GM18909 (cell line): ENCODE measurements around the gene PARP3.

Experiments used
- ATAC-seq: cut with Tn5 transposase; IDR thresholded peaks from one replicate; pipeline ENCODE4 v1.9.1; 2021; ENCODE audit warnings: mild to moderate bottlenecking; ENCODE audit not compliant: unreplicated experiment, poor library complexity

Gene PARP3

DNA sequence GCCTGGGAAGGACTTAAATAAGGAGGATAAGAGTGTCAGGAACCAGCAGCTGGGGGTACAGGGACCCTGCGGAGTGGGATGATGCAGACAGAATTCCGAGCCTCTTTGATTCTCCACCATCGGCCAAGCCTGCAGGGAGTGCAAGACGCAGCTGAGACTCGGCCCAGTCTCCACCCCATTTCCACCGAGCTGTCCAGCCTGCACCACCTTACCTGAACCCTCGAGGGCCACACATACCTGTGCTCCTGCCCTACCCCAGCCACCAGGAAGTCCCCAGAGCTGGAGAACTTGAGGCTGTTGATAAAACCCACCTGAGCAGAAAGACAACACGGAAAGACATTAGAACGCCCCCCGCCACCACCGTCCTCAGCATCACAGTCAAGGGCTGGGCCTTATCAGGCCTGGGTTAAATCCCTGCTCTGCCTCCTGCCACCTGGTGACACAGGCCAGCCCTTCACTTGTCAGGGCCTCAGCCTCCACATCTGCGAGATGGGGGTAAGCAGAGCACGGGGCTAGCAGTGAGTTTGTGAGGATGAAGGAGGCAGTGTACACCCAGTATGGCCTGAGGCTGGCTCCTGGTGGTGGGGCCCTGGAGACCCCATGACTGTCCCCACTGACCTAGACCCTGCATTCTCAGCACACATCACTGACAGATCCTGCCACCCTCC lies 8.6 kb upstream of the PARP3 start:
- ATAC-seq: no peak

GRCh38 chr3:51934139-51934850 lies 7.9 kb upstream of the PARP3 start:
- ATAC-seq: no peak

DNA sequence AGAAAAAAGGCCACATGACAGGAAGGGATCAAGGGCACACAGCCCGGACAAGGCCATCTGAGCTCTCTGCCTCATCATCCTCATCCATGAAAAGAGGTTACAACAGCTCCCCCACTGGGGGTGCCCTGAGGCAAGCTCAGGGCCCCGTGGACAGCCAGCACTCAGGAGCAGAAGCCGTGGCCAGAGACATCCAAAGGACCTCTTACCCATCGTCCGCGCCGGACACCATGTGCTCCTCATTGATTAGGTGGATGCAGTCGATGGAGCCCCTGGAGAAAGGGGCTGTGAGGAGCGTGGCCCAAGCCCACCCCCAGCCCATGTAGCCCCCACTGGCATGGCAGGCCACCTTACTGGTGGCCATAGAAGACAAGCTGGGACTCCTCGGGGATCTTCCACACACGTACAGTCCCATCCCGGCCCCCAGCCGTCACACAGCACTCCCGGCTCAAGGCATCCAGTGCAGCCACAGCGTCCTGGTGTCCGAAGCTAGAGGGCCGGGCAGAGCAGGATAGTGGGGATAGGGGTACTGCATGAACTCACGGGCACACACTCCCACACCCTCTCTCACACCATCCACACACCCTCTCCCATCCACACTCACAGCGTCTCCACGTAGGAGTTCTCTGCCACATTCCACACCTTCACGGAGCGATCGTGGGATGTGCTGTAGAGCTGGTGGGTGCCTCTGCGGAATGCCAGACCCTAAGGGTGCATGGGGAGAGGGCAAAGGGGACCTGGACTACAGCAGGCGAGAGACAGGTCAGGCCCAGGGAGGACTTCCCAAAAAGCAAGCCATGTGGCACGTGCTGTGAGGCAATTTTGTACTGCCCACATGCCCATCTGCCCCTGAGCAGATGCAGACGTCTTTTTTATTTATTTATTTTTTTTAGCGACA lies 6.9 kb upstream of the PARP3 start:
- no peak for ATAC-seq

DNA sequence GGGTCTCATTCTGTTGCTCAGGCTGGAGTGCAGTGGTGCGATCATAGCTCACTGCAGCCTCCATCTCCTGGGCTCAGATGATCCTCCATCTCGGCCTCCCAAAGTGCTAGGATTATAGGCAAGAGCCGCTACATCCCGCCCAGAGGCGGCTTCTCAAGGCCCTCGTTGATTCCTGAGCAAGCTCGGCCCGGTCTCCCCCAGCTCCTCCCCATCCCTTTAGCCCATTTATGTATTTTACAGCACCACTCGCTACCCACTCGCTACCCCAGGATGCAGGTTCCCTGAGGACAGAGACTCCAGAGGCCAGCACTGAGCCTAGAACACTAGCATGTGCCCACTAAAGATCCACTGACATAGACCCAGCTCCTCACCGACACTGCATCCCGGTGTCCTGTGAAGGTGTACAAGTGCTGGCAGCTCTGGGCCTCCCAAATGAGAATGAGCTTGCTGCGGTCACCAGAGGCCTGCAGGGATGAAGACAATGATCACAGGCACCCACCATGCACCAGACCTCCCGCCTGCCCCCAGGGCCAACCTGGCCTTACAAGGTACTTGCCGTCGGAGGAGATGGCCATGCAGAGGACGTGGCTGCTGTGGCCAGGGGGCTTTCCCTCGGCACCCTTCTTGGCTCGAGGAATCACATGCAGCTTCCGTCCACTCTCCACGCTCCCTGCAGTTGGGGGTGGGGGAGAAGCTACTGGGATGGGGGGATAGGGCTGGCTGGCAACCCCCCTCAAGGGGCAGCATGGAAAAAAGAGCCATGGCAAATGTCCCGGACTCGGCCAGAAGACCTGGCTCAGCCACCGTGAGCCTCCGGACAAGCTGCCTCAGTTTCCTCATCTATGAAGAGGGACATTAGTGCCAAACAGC lies 6.0 kb upstream of the PARP3 start:
- ATAC-seq: no peak

DNA sequence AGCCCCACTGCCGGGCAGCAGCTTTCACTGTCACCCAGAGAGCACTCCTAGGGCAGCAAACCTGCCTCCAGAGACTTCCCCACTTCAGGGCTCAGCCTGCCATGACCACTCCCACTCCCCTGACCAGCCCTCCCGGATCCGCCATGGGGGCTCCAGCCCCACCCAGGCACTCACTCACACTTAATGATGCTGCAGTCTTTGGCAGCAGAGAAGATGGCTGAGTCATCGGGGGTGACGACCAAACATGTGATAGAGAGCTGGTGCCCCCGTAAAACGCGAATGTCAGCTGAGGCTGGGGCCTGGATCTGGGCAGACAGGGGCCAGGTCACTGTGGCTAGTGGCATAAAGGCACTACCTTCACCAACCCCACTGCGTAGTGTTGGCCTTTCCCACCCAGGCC lies 5.1 kb upstream of the PARP3 start:
- ATAC-seq: no peak

- no peak for ATAC-seq
Measured at GRCh38 chr3:51937611-51938450, 4.3 kb upstream of the PARP3 start.

- ATAC-seq: no peak
Measured at GRCh38 chr3:51938780-51939425, 3.3 kb upstream of the PARP3 start.

DNA sequence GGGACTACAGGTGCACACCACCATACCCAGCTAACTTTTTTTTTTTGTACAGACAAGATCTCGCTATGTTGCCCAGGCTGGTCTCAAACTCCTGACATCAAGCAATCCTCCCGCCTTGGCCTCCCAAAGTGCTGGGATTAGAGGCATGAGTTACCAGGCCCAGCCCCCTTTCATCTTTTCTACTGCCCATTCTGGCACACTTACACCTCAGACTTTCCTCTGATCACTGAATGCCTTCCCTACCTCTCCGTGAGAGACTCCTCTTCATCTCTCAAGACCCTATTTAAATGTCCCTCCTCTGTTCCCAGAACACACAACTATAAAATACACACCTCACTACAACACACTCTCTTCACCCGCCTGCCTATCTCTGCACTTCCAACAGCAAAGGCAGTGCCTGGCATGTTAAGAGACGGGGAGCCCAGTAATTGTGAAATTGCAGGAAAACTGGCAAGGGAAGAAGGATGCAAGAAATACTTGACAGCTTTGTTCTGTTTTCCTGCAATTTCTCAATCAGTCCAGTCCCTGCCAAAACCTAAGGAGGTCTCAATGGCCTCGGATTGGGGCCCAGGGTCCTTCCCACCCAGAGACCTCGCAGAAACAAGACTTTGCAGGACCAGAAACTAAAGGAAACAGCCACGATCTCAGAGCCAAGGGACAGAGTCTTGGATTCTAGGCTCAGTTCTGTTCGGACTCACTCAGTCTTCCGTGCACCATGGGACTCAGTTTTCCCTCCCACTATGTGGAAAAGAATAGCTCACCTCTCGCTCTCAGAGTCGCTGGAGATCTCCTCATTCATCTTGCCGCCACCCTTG lies 1.3 kb upstream of the PARP3 start:
- ATAC-seq: no peak

- ATAC-seq: no peak
Measured at GRCh38 chr3:51941463-51941797, 733 bp upstream of the PARP3 start.

- ATAC-seq: no peak
Measured at GRCh38 chr3:51942603-51943450, 664 bp downstream of the PARP3 start.

GRCh38 chr3:51943451-51944391 lies 1.6 kb downstream of the PARP3 start:
- no peak for ATAC-seq

- ATAC-seq: no peak
Measured at GRCh38 chr3:51944451-51945021, 2.4 kb downstream of the PARP3 start.

DNA sequence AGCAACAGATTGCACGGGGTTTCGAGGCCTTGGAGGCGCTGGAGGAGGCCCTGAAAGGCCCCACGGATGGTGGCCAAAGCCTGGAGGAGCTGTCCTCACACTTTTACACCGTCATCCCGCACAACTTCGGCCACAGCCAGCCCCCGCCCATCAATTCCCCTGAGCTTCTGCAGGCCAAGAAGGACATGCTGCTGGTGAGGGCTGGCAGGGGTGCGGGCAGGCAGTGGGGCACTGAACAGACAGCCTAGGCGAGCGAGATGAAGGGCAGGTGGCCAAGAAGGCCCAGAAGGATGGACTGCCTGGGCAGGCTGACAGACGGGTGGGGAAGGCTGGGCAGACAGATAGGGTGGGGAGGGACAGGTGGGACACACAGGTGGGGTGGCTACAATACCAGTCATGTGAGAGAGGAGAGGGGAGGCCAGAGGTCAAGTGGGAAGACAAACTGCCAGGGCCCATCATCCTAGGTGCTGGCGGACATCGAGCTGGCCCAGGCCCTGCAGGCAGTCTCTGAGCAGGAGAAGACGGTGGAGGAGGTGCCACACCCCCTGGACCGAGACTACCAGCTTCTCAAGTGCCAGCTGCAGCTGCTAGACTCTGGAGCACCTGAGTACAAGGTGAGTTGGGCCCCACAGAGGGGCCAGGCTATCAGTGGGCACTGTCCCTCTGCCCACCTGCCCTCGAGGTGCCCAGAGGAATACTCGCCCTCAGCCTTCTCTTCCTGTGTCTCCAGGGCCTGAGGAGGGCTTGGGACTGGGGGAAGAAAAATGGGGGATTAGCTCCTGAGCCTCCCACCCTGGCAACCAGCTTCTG lies 3.1 kb downstream of the PARP3 start:
- no peak for ATAC-seq

DNA sequence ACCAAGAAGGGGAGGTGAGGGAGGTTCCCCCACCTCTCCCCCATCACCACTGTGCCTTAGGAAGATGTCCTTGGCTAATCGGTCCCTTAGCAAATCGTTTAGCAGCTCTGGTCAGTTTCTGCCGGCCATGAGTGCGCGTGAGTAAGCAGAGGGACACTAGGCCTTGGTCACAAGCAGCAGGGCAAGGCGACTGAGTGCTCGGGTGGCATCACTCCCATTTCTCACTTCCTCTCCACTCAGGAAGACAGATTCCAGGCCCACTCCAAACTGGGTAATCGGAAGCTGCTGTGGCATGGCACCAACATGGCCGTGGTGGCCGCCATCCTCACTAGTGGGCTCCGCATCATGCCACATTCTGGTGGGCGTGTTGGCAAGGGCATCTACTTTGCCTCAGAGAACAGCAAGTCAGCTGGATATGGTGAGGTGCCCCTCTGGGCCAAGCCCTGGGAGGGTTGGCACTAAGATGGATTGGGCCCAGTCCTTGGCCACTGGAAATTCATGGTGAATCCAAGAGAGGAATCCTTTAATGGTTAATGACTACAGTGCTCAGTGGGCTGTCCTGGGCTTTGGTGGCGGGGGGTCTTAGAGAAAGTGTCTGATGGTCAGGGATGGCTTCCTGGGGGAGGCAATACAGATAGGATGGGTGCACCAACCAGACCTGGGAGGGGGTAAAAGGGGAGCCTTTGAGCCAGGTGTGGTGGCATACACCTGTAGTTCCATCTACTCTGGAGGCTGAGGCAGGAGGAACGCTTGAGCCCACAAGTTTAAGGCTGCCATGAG lies 4.0 kb downstream of the PARP3 start:
- no peak for ATAC-seq
